HL-60 (cell line): ENCODE results near the gene ZNF518B.

Experiments used
- POLR2AphosphoS5 ChIP-seq: IDR thresholded peaks from 2 replicates; pipeline ENCODE4 v1.6.1; 2012; ENCODE audit warnings: low read depth
- TF ChIP-seq, protein P1 (sequence below): IDR thresholded peaks from one replicate; pipeline ENCODE4 v1.5.1; 2011; ENCODE audit warnings: low read length, control low read depth, inconsistent platforms; ENCODE audit not compliant: insufficient read depth
- TF ChIP-seq, protein P2 (sequence below): IDR thresholded peaks from 2 replicates; pipeline ENCODE4 v1.6.1; 2012; ENCODE audit warnings: low read depth; ENCODE audit not compliant: insufficient replicate concordance

DNA sequence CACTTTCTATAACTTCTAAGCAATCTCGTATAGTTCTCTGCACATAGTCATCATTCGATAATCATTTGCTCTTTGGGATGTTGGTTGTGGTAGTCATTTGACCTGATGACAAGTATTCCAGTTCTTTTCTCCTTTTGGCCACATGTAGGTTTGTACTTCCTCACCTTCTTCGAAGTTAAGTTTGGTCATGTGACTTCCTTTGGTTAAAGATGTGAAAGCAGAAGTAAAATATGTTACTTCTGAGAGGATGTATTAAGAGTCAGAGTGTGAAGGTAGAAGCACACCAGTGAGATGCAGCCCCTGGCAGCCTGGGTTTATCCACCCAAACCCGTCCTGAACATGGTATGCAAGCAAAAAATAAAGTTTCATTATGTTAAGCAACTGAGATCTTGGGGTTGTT, 48.9 kb upstream of the ZNF518B start:
- TF ChIP-seq POLR2AphosphoS5: no peak
- TF ChIP-seq, protein P1, sequence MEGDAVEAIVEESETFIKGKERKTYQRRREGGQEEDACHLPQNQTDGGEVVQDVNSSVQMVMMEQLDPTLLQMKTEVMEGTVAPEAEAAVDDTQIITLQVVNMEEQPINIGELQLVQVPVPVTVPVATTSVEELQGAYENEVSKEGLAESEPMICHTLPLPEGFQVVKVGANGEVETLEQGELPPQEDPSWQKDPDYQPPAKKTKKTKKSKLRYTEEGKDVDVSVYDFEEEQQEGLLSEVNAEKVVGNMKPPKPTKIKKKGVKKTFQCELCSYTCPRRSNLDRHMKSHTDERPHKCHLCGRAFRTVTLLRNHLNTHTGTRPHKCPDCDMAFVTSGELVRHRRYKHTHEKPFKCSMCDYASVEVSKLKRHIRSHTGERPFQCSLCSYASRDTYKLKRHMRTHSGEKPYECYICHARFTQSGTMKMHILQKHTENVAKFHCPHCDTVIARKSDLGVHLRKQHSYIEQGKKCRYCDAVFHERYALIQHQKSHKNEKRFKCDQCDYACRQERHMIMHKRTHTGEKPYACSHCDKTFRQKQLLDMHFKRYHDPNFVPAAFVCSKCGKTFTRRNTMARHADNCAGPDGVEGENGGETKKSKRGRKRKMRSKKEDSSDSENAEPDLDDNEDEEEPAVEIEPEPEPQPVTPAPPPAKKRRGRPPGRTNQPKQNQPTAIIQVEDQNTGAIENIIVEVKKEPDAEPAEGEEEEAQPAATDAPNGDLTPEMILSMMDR: no peak
- TF ChIP-seq, protein P2, sequence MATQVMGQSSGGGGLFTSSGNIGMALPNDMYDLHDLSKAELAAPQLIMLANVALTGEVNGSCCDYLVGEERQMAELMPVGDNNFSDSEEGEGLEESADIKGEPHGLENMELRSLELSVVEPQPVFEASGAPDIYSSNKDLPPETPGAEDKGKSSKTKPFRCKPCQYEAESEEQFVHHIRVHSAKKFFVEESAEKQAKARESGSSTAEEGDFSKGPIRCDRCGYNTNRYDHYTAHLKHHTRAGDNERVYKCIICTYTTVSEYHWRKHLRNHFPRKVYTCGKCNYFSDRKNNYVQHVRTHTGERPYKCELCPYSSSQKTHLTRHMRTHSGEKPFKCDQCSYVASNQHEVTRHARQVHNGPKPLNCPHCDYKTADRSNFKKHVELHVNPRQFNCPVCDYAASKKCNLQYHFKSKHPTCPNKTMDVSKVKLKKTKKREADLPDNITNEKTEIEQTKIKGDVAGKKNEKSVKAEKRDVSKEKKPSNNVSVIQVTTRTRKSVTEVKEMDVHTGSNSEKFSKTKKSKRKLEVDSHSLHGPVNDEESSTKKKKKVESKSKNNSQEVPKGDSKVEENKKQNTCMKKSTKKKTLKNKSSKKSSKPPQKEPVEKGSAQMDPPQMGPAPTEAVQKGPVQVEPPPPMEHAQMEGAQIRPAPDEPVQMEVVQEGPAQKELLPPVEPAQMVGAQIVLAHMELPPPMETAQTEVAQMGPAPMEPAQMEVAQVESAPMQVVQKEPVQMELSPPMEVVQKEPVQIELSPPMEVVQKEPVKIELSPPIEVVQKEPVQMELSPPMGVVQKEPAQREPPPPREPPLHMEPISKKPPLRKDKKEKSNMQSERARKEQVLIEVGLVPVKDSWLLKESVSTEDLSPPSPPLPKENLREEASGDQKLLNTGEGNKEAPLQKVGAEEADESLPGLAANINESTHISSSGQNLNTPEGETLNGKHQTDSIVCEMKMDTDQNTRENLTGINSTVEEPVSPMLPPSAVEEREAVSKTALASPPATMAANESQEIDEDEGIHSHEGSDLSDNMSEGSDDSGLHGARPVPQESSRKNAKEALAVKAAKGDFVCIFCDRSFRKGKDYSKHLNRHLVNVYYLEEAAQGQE: no peak
